WTC11 (cell line): ENCODE results near the gene EPSTI1.

ENCODE experiments used
- CBFB ChIP-seq: sonication (generic); formaldehyde crosslinking; IDR thresholded peaks from 2 replicates; pipeline ENCODE4 v1.8.1; 2022; ENCODE audit warnings: mild to moderate bottlenecking, low read depth, missing genetic modification reagents
- ELF4 ChIP-seq: sonication (generic); formaldehyde crosslinking; IDR thresholded peaks from 2 replicates; pipeline ENCODE4 v1.8.1; 2022; ENCODE audit warnings: low read depth, mild to moderate bottlenecking, moderate library complexity, missing genetic modification reagents
- NFYB ChIP-seq: sonication (generic); formaldehyde crosslinking; conservative IDR thresholded peaks from 2 replicates; pipeline ENCODE4 v1.8.0; 2022; ENCODE audit warnings: low read depth, missing genetic modification reagents
- TEAD1 ChIP-seq: sonication (generic); formaldehyde crosslinking; IDR thresholded peaks from 2 replicates; pipeline ENCODE4 v1.8.0; 2022; ENCODE audit warnings: mild to moderate bottlenecking, missing genetic modification reagents
- TEAD4 ChIP-seq: sonication (generic); formaldehyde crosslinking; IDR thresholded peaks from 2 replicates; pipeline ENCODE4 v1.8.0; 2022; ENCODE audit warnings: mild to moderate bottlenecking, missing genetic modification reagents
- ZNF423 ChIP-seq: fragments of 250-450 bp; sonication (Bioruptor Pico); IDR thresholded peaks from 2 replicates; pipeline ENCODE4 v2.1.2; 2022; ENCODE audit warnings: mild to moderate bottlenecking, moderate library complexity
- TF ChIP-seq, protein P1 (sequence below): sonication (generic); formaldehyde crosslinking; conservative IDR thresholded peaks from 2 replicates; pipeline ENCODE4 v1.8.1; 2022; ENCODE audit warnings: mild to moderate bottlenecking, missing genetic modification reagents
- TF ChIP-seq, protein P2 (sequence below): sonication (generic); formaldehyde crosslinking; IDR thresholded peaks from 2 replicates; pipeline ENCODE4 v1.8.0; 2022; ENCODE audit warnings: mild to moderate bottlenecking, missing genetic modification reagents
- TF ChIP-seq, protein P3 (sequence below): fragments of 200-600 bp; IDR thresholded peaks from 2 replicates; pipeline ENCODE4 v1.8.0; 2022; ENCODE audit warnings: antibody characterized with exemption
- TF ChIP-seq, protein P4 (sequence below): sonication (generic); formaldehyde crosslinking; IDR thresholded peaks from 2 replicates; pipeline ENCODE4 v1.8.0; 2022; ENCODE audit warnings: mild to moderate bottlenecking, missing genetic modification reagents

DNA sequence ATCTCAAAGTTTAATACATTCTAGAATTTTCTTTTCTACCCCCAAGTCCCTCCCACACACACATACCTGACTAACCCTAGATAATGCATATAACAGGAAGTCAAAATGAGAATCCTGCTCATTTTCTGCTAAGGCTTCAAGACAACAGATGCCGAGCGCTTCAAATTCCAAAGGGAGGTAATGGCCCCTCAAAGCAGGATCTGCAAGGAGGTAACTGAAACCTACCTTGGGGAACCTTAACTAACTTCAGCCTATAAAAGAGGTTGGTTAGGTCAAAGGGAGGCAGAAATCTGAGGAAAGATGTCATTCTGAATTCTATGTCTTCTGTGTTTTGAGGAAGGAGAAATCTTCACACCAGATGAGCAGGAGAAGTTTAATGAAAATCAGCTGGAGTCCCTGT, 26.8 kb downstream of the EPSTI1 start:
- TF ChIP-seq CBFB (CRISPR knock-in tag) (no peak), ZNF423 (CRISPR knock-in tag) (no peak), ELF4 (no peak), NFYB (CRISPR knock-in tag) (no peak), TEAD4 (CRISPR knock-in tag) (no peak), TEAD1 (CRISPR knock-in tag) (no peak)
- TF ChIP-seq, protein P1, sequence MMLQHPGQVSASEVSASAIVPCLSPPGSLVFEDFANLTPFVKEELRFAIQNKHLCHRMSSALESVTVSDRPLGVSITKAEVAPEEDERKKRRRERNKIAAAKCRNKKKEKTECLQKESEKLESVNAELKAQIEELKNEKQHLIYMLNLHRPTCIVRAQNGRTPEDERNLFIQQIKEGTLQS (CRISPR knock-in tag) = no peak
- TF ChIP-seq, protein P2, sequence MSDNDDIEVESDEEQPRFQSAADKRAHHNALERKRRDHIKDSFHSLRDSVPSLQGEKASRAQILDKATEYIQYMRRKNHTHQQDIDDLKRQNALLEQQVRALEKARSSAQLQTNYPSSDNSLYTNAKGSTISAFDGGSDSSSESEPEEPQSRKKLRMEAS (CRISPR knock-in tag) = no peak
- TF ChIP-seq, protein P3, sequence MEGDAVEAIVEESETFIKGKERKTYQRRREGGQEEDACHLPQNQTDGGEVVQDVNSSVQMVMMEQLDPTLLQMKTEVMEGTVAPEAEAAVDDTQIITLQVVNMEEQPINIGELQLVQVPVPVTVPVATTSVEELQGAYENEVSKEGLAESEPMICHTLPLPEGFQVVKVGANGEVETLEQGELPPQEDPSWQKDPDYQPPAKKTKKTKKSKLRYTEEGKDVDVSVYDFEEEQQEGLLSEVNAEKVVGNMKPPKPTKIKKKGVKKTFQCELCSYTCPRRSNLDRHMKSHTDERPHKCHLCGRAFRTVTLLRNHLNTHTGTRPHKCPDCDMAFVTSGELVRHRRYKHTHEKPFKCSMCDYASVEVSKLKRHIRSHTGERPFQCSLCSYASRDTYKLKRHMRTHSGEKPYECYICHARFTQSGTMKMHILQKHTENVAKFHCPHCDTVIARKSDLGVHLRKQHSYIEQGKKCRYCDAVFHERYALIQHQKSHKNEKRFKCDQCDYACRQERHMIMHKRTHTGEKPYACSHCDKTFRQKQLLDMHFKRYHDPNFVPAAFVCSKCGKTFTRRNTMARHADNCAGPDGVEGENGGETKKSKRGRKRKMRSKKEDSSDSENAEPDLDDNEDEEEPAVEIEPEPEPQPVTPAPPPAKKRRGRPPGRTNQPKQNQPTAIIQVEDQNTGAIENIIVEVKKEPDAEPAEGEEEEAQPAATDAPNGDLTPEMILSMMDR = no peak
- TF ChIP-seq, protein P4, sequence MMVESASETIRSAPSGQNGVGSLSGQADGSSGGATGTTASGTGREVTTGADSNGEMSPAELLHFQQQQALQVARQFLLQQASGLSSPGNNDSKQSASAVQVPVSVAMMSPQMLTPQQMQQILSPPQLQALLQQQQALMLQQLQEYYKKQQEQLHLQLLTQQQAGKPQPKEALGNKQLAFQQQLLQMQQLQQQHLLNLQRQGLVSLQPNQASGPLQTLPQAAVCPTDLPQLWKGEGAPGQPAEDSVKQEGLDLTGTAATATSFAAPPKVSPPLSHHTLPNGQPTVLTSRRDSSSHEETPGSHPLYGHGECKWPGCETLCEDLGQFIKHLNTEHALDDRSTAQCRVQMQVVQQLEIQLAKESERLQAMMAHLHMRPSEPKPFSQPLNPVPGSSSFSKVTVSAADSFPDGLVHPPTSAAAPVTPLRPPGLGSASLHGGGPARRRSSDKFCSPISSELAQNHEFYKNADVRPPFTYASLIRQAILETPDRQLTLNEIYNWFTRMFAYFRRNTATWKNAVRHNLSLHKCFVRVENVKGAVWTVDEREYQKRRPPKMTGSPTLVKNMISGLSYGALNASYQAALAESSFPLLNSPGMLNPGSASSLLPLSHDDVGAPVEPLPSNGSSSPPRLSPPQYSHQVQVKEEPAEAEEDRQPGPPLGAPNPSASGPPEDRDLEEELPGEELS (CRISPR knock-in tag) = no peak
